ENCODE measurements around the gene RNF166. TPM values are rescaled to one million over a fixed set of nuclear protein-coding genes. Genes with fewer than 3 reads are reported as not detected.

Gene RNF166
- polyA plus RNA-seq, 3 donors = 99.3 to 255 (median 120) TPM

- peaks cover 90% of the 10 kb centered on the region for H3K79me2 ChIP-seq (ENCODE audit: insufficient read depth, low read length)
- Mint-ChIP-seq H3K27me3 (ENCODE audit: low read depth in 3 of 3) (peaks cover 0 to 2% (median 2%) of the 10 kb centered on the region in 3 donors), H3K36me3 (peaks cover 9 to 48% of the 10 kb centered on the region in 2 donors), H3K4me1 (peaks cover 6% of the 10 kb centered on the region), H3K27ac (no peak overlapping the region), H3K4me3 (no peak overlapping the region), H3K9me3 (peaks cover 0 to 1% (median 0%) of the 10 kb centered on the region in 7 donors)
- H3K9ac ChIP-seq (ENCODE audit: insufficient read depth, low read length, poor library complexity, severe bottlenecking) = no peak overlapping the region
- TF ChIP-seq CTCF (IDR thresholded peaks at IDR 0.05) = no peak
- peaks cover 96% of the 10 kb centered on the region for H4K20me1 ChIP-seq (ENCODE audit: insufficient read depth, low read length)
- peaks cover 27 to 47% of the 10 kb centered on the region in 2 donors for H3K36me3 ChIP-seq (replicated peaks in 1 of 2; ENCODE audit: control insufficient read depth in 1 of 2, insufficient read depth in 2 of 2, low read length in 2 of 2)
- no CpG with 5 or more reads among the region's 13 CpGs for WGBS (ENCODE audit: insufficient coverage)
- no peak overlapping the region for H3K4me3 ChIP-seq (replicated peaks in 1 of 3; ENCODE audit: low read depth in 2 of 3, low read length in 3 of 3)
- no peaks in the 10 kb centered on the region for H3K4me1 ChIP-seq (ENCODE audit: control insufficient read depth in 1 of 2, insufficient read depth in 2 of 2, low read length in 2 of 2)
- DNase-seq = no peak
- H3K4me2 ChIP-seq (replicated peaks; ENCODE audit: extremely low read depth, low read length, poor library complexity, severe bottlenecking) = no peak overlapping the region
- no peaks in the 10 kb centered on the region for H3K9me3 ChIP-seq (replicated peaks in 1 of 2; ENCODE audit: control insufficient read depth in 1 of 2, insufficient read depth in 1 of 2, low read length in 2 of 2)
- no peak overlapping the region for H2AFZ ChIP-seq (ENCODE audit: insufficient read depth, low read depth, low read length, poor library complexity, severe bottlenecking)
- no peak overlapping the region for H3K27ac ChIP-seq (ENCODE audit: low read depth in 1 of 2, low read length in 2 of 2)
- intact Hi-C loops (cut with micrococcal nuclease) = no loop called here
- H3K27me3 ChIP-seq (ENCODE audit: control insufficient read depth in 2 of 2, insufficient read depth in 2 of 2, low read length in 2 of 2) = no peaks in the 10 kb centered on the region
Observed at GRCh38 chr16:88753191-88753590, 47.0 kb upstream of the RNF166 start.

- Histone ChIP-seq H3K36me3 (replicated peaks in 1 of 2; ENCODE audit: control insufficient read depth in 1 of 2, insufficient read depth in 2 of 2, low read length in 2 of 2) (peaks cover 23 to 54% of the 10 kb centered on the region in 2 donors), H3K27me3 (ENCODE audit: control insufficient read depth in 2 of 2, insufficient read depth in 2 of 2, low read length in 2 of 2) (no peaks in the 10 kb centered on the region), H2AFZ (ENCODE audit: insufficient read depth, low read depth, low read length, poor library complexity, severe bottlenecking) (no peak overlapping the region), H4K20me1 (ENCODE audit: insufficient read depth, low read length) (peaks cover 96% of the 10 kb centered on the region), H3K79me2 (ENCODE audit: insufficient read depth, low read length) (peaks cover 88% of the 10 kb centered on the region), H3K4me1 (ENCODE audit: control insufficient read depth in 1 of 2, insufficient read depth in 2 of 2, low read length in 2 of 2) (no peaks in the 10 kb centered on the region), H3K9me3 (replicated peaks in 1 of 2; ENCODE audit: control insufficient read depth in 1 of 2, insufficient read depth in 1 of 2, low read length in 2 of 2) (no peaks in the 10 kb centered on the region), H3K9ac (ENCODE audit: insufficient read depth, low read length, poor library complexity, severe bottlenecking) (no peak overlapping the region), H3K27ac (ENCODE audit: low read depth in 1 of 2, low read length in 2 of 2) (no peak overlapping the region), H3K4me3 (replicated peaks in 1 of 3; ENCODE audit: low read depth in 2 of 3, low read length in 3 of 3) (no peak overlapping the region), H3K4me2 (replicated peaks; ENCODE audit: extremely low read depth, low read length, poor library complexity, severe bottlenecking) (no peak overlapping the region)
- Mint-ChIP-seq H3K27ac (peak overlapping the region in 2 of 7 donors; percentile 25 to 50), H3K9me3 (peaks cover 0 to 1% (median 0%) of the 10 kb centered on the region in 7 donors), H3K27me3 (ENCODE audit: low read depth in 3 of 3) (peaks cover 0 to 2% (median 2%) of the 10 kb centered on the region in 3 donors), H3K4me3 (no peak overlapping the region), H3K36me3 (peaks cover 12 to 55% of the 10 kb centered on the region in 2 donors), H3K4me1 (peaks cover 8% of the 10 kb centered on the region)
- intact Hi-C loops (cut with micrococcal nuclease) = no loop called here
- WGBS (ENCODE audit: insufficient coverage) = 99% methylated on average over 13 of the region's 16 CpGs
- no peak for DNase-seq
- no peak for TF ChIP-seq CTCF (IDR thresholded peaks at IDR 0.05)
Observed at GRCh38 chr16:88752386-88753002, 46.3 kb upstream of the RNF166 start.

Data from CD14-positive monocyte (primary cell).